GM21723 (cell line): ENCODE results near the gene WDR1.
A peak's percentile ranks its signal among the peaks of the same experiment; 100 is the strongest.

ENCODE experiments used
- ATAC-seq: cut with Tn5 transposase; IDR thresholded peaks from one replicate; pipeline ENCODE4 v1.9.1; 2021; ENCODE audit warnings: mild to moderate bottlenecking, moderate library complexity; ENCODE audit not compliant: unreplicated experiment

Gene WDR1, protein sequence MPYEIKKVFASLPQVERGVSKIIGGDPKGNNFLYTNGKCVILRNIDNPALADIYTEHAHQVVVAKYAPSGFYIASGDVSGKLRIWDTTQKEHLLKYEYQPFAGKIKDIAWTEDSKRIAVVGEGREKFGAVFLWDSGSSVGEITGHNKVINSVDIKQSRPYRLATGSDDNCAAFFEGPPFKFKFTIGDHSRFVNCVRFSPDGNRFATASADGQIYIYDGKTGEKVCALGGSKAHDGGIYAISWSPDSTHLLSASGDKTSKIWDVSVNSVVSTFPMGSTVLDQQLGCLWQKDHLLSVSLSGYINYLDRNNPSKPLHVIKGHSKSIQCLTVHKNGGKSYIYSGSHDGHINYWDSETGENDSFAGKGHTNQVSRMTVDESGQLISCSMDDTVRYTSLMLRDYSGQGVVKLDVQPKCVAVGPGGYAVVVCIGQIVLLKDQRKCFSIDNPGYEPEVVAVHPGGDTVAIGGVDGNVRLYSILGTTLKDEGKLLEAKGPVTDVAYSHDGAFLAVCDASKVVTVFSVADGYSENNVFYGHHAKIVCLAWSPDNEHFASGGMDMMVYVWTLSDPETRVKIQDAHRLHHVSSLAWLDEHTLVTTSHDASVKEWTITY

DNA sequence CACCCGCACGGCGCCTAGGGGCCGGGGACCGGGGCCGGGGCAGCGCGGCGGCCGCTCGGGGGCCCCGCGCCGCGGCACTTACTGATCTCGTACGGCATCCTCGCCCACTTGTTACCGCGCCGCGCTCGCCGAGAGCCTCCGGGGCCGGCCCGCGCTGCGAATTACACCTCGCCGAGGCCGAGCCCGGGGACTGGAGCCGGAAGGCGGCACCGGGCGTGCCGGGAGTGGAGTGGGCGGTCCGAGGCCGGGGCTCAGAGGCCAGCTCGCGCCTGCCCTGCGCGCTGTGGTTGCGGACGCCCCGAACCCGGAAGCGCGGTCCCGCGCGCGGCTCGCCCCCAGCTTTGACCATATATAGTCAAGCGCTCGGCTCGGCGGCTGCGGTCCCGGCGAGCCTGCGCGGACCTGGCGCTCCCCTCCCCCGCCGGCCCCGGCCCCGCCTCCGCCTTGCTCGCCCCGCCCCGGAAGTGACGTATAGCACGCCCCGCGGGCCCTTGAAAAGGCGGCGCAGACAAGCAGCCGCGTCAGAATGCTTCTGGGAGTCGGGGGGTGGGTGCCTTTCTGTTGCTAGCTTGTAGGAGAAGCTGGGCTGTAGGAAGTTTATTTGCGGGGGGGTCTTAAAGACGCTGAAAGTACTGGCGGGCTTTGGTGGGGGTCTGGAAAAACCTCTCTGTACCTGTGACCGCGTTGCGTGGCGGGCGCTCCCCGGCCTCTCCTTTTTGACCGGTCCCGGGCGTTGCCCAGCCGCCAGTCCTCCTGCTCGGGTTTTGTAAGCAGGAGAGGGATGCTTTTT lies at the start of gene WDR1:
WDR1 (minus strand) TSS at position 231 of the 790 bp plus-strand sequence; CDS start at position 98, 133 bp downstream.
- peak; percentile 91 for ATAC-seq

DNA sequence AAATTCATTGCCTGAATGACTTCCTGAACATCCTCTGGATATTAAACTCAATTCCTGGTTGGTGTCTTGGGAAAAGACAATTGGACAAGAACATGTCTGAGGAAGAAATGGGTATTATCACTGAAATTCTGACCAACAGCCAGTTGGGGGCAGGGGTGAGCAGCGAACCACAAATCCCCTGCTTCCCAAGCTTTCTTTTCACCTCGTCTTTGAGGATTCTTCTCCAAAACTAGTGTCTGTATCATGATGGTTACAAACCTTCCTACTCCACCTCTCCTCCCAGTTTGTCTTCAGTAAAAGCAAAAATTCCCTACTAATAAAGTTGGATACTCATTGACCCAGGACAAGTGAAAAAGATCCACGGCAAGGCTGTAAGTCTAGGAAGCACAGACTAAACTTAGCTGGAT lies 48.3 kb upstream of the WDR1 start:
- ATAC-seq = no peak

DNA sequence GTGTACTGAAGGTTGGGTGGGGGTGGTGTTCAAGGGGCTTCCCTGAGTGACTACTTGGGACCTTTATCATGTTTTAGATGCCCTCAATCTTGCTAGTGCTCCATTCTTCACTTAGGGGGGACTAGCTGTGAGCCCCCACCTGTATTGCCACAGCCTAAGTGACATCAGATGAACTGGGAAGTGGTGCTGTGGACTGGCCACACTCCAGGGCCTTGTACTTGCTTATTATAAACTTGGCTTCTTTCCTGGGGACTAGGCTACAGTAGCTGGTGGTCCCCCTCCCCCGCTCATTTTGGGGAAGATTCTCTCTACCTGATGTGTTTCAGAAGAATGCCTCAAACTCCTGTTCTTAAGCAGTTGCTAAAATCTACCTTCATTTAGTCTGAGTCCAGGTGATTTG lies 46.7 kb upstream of the WDR1 start:
- no peak for ATAC-seq

DNA sequence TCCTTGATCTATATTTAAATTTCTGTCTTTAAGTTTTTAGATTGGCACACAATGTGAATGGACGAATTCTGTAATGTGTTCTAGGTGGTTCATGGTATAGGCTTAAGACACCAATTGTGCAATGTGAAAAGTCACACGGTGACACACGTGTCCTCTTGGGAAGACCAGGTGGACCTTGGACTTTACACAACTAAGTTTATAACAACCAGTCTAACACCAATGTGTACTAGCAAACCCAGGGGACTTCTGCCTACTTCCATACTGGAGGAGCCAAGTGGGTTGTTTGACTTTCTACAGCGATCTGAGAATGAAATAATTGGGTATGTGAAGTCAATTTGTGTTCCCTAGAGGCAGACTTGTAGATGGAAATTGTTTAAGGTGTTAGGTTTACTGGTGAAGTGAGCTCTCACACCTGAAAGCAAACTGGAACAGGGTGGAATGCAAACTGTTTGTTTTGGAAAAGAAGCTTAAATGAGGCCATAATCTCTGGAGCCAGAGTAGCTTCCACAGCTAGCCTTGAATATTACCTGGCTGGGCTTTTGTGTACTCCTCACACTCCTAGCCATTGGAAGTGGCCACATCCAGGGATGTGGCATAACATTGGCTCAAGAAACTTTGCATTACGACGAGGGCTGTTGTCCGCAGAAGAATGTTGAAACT lies 45.9 kb upstream of the WDR1 start:
- ATAC-seq = no peak

DNA sequence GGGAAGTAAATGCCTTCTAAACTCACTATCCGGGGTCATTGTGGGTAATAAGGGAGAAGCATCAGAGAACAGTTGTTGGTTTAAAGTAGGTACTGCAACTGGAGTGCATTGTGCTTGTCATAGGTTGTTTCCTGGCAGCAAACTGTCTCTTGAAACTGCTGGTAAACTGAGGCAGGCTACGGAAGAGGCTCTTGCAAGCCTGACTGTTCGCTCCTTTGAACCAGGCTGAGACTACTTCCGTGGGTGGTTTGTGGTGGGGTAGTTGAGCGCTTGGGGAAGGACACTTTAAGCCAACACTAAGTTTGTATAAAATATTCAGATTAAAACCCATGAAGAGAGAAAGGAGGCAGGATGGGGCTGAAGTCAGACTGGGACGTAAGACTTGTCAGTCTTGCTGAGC lies 45.2 kb upstream of the WDR1 start:
- no peak for ATAC-seq

DNA sequence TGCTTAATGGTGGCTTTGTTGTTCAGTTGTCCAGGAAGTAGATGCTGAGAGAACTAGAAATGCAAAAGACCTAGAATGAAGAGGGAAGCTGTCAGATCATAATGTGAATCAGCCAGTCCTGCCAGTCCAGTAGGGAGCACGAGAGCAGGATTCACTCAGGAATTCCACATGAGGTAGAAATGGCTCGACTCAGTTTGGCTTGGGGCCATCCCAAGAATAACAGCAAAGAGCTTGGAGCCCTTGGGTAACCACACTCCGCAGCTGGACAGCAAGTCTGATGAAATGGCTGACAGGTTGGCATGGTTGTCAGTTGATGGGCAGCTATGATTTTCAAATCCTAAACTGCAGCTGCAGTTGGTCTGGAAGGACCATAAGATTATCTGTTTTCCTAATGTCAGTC lies 44.5 kb upstream of the WDR1 start:
- ATAC-seq = no peak

DNA sequence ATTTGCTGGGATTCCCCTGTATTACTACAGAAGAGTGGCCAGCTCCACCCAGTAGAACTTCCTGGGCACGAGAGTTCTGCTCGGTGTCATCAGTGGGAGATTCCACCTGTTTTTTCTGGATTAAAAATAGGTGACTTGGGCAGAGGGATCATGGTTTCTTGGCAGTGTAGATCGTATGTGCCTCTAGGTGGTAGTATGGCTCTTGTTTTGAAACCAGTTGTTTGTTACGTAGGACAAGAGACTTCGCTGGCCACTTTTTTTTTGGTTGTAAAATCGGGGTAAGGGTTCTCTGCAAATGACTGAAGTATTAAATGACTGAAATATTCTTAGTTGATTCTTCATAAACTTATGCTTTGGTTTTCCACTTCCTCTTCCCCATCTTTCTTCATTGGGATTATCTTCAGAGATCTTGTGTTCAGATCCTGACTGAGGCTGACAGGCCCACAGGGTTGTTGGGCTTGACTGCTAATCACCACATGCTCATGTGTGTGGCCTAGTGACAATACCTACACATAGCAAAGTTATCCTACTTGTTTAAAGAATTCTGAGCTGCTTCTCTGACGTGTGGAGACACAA lies 43.8 kb upstream of the WDR1 start:
- ATAC-seq = no peak

DNA sequence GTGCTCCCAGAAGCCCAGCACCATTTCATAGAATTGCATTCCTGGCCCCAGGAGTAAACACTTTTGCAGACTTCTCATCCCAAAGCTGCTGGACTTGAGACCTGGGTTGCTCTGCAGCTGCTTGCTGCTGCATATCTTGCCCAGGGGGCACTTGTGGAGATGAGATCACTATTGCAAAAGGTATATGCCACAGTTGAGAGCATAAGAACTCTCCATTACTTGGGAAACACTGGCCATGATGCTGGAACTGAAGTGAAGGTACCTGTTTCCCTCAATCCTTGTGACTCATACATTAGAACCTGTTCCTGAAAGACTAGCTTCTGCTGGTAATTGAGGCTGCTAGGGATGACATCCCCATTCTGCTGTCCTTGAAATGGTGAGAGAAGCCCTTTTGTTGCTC lies 43.1 kb upstream of the WDR1 start:
- ATAC-seq = no peak

DNA sequence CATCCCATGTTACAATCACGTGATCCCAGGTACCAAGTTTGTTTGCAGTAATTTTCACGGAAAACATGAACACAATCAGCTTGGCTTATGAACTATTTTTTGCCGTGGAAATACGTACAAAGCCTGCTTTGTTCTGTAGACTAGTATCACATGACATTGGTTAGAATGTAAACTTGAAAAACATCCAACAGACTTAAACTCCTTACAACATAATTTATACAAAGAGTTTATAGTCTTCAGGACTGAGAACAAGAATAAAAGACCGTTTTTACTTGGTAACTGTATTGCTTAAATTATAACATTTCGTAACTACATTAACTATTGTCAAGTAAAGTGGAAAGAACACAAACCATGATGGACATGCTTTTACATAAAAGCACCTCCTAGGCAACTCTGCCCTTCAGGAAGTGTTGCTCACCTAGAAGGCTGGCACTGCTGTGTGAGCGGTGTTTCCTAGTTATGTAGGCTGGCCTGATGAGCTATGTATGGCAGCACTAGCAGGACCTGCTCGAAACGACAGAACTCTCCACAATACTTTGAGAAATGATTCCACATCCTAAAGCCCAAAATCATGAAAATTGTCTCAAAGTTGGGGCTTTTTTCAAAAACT lies 41.8 kb upstream of the WDR1 start:
- no peak for ATAC-seq

DNA sequence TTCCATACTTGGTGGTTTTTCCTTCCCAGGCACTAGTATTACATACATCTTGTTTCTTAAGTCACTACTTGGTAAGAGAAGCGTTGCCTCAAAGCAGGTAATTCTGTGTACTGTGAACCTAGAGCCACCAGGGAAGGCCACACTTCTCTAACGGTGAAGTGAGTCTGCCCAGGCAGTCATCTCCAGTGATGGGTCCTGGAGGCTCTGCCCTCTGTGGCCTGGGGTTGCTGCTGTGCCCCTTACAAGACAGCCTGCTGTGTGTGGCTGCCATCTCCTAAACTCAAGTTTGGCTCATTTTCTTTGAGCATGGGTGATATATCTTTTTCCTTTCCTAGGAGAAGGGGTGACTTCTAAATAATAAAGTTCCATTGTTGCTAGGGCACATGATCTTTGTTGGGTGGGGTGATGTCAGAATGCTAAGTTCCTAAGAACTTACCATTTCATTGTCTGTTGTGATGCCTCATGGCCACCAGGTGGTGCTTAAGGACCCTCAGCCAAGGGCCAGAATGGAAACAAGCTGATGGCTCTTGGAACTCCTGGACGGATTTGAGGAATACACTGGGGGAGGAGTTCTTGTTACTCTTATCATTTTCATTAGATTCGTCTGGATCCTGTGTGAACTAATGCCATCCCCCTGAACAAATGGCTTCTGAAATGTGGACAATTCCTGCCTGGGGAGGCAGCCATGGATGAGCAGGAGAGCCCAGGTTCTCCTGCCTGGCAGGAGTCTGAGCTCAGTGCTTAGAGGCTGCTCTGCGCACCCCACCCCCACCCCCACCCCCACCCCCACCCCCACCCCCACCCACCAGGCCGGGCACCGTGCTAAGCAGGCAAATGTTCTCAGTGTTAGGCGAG lies 41.1 kb upstream of the WDR1 start:
- peak; percentile 75 for ATAC-seq

DNA sequence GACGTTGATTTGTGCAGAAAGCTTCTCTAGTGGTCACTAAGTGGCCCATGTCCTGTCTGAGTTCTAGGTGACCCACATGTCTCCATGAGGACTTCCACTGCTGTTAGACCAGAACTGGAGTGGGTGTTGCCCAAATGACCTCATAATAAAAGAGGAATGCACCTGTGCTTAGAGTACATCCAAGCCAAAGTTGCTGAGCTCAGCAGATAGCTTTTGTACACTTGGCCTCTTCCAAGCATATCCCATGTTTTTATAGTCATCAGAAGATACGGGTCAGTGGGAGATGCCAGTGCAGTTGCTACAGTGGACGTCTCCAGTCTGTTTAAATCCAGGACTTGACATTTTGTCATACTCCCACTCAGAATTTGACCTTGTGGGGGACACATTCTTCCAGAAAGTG lies 37.6 kb upstream of the WDR1 start:
- no peak for ATAC-seq

DNA sequence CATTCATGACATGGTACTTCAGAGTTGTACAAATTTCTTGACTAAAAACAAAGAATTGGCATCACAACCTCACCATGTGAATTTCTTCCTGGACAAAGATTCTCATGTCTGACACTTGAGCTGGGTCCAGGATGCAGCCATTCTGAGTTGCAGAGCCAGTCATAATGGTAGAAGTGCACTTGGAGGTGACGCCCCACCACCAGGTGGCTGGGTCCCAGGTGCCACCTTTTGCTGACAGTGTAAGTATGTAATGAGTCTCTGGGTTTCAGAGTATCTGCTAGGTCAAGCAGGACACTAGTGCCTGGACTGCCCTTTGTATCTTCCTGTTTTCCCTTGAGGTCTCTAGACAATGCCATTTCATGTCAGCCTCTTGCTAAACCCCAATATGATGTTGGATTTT lies 36.6 kb upstream of the WDR1 start:
- ATAC-seq = no peak

DNA sequence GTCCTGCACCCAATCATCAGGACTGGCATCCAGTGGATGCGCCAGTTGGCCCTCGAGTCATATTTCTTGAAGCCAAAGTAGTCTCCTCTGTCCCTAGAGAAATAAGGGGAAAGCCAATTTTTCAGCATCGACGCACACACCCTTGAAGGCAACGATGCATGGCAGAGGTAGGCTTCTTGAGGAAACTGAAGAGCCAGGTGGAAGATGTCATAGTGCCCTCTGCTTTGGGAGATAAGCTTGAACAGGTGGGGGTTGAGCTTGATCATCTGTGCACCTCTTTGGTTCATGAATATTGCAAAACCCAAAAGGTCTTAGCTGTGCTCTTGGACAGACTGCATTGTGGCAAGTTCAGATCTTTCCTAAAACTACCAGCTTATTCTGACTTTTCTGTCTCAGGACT lies 34.6 kb upstream of the WDR1 start:
- ATAC-seq = peak; percentile 66

DNA sequence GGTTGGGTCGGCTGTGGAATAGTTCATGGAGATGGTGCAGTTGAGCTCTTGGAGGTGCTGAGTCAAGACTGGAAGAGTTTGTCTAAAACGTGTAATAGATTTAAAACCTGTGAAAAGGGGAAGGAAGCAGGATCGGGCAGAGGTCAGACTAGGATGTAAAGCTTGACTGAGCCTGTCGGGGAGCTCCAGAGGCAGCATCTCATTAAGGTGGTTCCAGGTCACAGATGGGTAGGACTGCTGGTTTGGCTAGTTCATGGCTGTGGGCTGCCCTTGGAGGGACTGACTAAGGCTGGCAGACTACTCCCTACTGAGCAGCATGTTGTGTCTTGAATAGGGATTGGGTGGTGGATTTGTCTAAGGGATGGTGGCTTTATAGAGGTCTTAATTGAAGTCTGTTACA lies 28.4 kb upstream of the WDR1 start:
- no peak for ATAC-seq

DNA sequence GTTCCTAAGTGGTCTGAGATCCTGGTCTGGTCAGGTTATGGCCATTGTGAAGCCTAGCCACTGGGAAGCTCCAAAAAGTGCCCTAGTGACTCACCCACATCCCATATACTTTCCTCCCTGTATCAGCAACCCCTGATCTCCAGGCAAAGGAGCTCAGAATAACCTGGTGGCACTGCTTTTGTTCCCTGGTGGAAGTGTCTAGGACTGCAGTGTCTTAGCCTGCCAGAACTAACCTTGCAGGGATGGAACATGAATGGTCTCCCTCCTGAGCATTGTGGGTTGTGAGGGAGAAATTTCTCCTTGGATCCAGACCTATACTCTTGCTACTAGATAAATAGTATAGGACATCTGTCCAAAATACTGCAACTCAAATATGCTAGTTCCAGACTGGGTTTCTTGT lies 27.9 kb upstream of the WDR1 start:
- no peak for ATAC-seq

DNA sequence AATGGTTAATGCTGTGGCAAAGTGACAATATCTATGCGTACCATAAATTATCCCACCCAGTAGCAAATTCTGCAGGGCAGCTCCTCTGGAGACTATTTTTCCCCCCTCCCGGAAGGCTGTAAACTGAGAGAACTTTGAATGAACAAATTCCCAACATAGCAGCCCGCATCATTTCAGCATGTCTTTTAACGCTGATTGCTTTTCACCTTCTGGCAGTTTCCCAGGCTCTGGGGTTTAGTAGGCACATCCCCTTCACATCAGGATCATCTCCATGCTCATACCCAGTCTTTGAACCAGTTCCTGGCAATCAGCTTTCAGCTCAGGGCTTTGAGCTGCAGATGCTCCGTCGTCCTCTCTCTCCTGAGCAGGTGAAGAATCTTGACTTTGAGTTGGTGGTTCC lies 26.6 kb upstream of the WDR1 start:
- ATAC-seq = no peak

DNA sequence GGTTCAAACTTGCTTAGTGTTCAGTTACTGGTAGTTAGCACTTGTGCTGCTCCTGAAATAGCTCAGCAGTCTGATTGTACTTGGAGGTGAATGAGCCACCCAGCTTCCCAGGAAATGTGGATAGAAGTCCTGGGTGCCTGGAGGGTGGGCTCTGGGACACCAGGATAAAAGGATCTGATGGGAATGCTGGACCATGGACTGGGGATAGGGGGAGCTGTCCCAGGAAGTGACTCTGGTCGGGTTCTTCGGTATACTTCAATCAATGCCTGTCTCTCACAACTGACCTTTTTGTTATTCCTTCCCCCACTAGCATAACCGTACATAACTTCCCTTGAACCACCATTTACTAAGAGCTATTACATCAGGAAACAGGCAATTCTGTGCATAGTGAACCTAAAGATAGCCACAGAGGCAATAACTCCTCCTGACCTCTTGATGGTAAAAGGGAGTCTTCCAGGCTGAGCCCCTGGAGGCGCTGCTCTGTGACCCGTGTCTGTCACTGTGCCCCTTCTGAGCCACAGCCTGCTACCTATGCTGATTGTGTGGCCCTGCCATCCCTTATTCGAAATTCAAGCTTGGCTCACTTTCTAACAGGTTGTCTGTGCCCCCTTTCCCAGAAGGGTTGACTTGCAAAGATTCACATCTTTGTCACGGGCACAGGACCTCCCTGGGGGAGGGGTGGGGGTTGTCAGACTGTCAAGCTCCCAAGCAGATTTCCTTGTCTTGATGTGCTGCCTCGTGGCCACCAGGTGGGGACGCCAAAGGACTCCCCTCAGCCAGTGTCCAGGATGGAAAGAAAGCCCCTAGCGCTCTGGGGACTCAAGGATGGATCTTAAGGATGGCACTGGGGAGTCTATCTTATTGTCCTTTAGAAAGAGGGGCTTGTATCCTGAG lies 24.5 kb upstream of the WDR1 start:
- no peak for ATAC-seq

DNA sequence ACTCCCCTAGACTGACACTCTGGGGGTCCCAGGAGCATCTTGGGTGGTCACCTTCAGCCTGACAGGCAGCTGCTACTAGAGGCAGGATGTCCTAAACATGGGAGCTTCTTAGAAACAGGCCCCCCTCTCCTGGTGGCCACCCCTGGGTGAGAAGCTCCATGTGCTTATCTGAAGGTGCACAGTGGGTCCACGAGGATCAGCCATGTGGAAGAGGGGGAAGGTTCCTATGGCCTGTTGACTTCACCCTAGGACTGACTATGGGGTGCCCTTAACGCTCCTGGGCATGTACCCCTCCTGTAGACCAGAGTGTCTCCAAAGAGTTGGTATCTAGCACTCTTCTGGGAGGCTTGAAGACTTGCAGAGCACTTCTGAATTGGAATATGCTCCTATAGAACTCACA lies 22.9 kb upstream of the WDR1 start:
- no peak for ATAC-seq

DNA sequence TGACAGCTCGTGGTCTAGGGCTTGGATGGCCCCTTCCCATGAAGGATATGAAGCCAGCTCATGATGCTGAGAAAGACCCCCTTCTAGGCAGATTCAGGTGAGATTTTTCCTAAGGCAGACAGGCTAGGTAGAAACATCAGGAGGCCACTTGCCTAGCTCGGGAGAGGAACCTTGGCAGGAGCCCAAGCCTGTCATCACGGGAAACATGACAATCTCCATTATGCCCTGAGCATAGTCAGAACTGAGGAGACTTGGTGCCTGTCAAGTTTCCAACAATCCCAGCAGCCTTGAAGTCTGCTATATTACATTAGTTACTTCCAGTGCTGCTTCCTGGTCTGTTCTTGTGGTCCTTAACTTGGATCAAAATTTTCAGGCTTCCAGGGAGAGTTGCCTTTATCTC lies 18.7 kb upstream of the WDR1 start:
- no peak for ATAC-seq
